Fibroblast of skin of right biceps (primary cell): Measurements from ENCODE around the gene MRPL21.
A peak's percentile ranks its signal among the peaks of the same experiment; 100 is the strongest.

ENCODE experiments used
- DNase-seq: peaks from one replicate; pipeline ENCODE4 v3.0.0-alpha.2; 2013

MRPL21 gene

GRCh38 chr11:68903288-68904247, at the start of gene MRPL21, which contains the start of gene IGHMBP2:
MRPL21 (minus strand) TSS chr11:68903832; CDS start chr11:68903810, 22 bp downstream.
IGHMBP2 (plus strand) TSS chr11:68903891; CDS start chr11:68903953, 62 bp downstream.
- peak; percentile 84 for DNase-seq

GRCh38 chr11:68950762-68951161, 47.1 kb upstream of the MRPL21 start:
- DNase-seq: no peak

- DNase-seq: no peak
These were observed 46.6 kb upstream of the MRPL21 start for GRCh38 chr11:68950270-68950669.

- no peak for DNase-seq
These were observed 45.3 kb upstream of the MRPL21 start for GRCh38 chr11:68948935-68949334.

- DNase-seq: peak; percentile 51
These were observed 44.9 kb upstream of the MRPL21 start for GRCh38 chr11:68948496-68948895.

- no peak for DNase-seq
These were observed 43.5 kb upstream of the MRPL21 start for GRCh38 chr11:68947151-68947550.

GRCh38 chr11:68946416-68947090, 42.9 kb upstream of the MRPL21 start:
- DNase-seq: peak; percentile 72

- DNase-seq: no peak
These were observed 39.2 kb upstream of the MRPL21 start for GRCh38 chr11:68942751-68943271.

- no peak for DNase-seq
These were observed 38.5 kb upstream of the MRPL21 start for GRCh38 chr11:68942095-68942620.

- DNase-seq: no peak
These were observed 37.9 kb upstream of the MRPL21 start for GRCh38 chr11:68941324-68942094.

GRCh38 chr11:68940651-68941323, 37.2 kb upstream of the MRPL21 start:
- DNase-seq: no peak

GRCh38 chr11:68939583-68940555, 36.2 kb upstream of the MRPL21 start:
- no peak for DNase-seq

GRCh38 chr11:68938816-68939582, 35.4 kb upstream of the MRPL21 start:
- DNase-seq: no peak

- no peak for DNase-seq
These were observed 34.5 kb upstream of the MRPL21 start for GRCh38 chr11:68938088-68938487.

- no peak for DNase-seq
These were observed 33.3 kb upstream of the MRPL21 start for GRCh38 chr11:68936676-68937620.

- DNase-seq: no peak
These were observed 32.7 kb upstream of the MRPL21 start for GRCh38 chr11:68936358-68936636.

GRCh38 chr11:68935516-68936357, 32.1 kb upstream of the MRPL21 start:
- no peak for DNase-seq

- DNase-seq: no peak
These were observed 31.4 kb upstream of the MRPL21 start for GRCh38 chr11:68935066-68935465.
